ENCODE data around the gene NFYA.

Gene NFYA

DNA sequence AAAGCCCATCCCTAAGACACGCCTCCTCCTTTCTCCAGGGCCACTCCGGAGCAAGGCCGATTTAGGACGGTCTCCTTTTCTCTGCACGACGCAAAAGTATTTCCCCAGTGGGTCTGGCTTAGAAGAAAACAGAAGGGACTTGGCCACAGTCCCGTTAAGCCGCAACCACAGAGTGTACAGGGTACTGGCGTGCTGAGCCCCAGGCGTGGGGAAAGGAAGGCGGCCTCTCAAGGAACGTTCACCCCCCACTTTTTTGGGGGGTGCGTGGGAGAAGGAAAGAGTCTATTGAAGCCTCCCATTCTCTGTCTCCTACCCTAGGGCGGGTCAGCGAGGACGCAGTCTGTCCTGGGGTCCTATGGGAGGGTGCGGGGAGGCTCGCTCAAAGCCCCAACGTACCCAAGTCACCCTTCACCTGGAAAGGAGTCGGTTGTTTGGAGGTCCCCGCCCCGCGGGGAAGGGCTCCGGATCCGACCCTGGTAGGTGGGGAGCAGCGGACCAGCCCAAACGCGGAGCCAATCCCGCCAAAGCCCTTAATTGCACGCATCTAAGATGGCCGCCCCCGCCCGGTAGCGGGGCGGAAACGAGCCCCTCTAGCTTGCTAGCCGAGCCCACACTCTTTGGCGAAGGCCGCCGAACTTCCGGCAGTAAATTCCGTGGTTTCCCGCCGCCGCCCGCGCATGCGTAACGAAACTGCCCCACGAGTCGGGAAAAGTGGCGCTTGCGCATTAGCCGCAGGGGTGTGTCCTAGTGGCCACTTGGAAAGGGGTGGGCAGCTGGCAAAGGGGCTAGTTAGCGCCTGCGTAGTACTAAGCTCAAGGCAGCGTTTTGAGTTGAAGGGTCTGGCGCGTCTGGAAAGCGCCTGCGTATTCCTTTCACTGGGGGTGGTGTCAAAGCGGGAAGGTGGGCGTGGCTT, 595 bp upstream of the NFYA start, which contains the start of gene OARD1 (continued):
- TF ChIP-seq ZNF768 (tag by site-specific recombination; IDR thresholded peaks at IDR 0.05) (no peak), ZNF624 (tag by site-specific recombination; IDR thresholded peaks at IDR 0.05) (no peak), ZNF37A (tag by site-specific recombination; IDR thresholded peaks at IDR 0.05) (no peak), MEIS1 (CRISPR knock-in tag; IDR thresholded peaks at IDR 0.05; ENCODE audit: borderline replicate concordance) (no peak), ZNF677 (tag by site-specific recombination; IDR thresholded peaks at IDR 0.05) (no peak), ZNF701 (tag by site-specific recombination; IDR thresholded peaks at IDR 0.05) (no peak), MZF1 (tag by site-specific recombination; IDR thresholded peaks at IDR 0.05; ENCODE audit: borderline replicate concordance) (peak; percentile 55; the same call in 1 of the 2 replicates), ZNF837 (tag by site-specific recombination; IDR thresholded peaks at IDR 0.05) (no peak), ZNF521 (tag by site-specific recombination; IDR thresholded peaks at IDR 0.05) (no peak), ZNF544 (tag by site-specific recombination; IDR thresholded peaks at IDR 0.05) (no peak), HOXA7 (CRISPR knock-in tag; IDR thresholded peaks at IDR 0.05; ENCODE audit: borderline replicate concordance) (no peak), ZBTB21 (tag by site-specific recombination; IDR thresholded peaks at IDR 0.05) (no peak), ZNF184 (tag by site-specific recombination; IDR thresholded peaks at IDR 0.05) (no peak), YY1 (tag by site-specific recombination; IDR thresholded peaks at IDR 0.05) (peak; percentile 79), ZNF670 (tag by site-specific recombination; IDR thresholded peaks at IDR 0.05; ENCODE audit: low read depth) (no peak), GLIS1 (tag by site-specific recombination; IDR thresholded peaks at IDR 0.05) (0 out of 2 replicates have a peak, but pooled peaks have one; percentile 16), ZFP3 (tag by site-specific recombination; IDR thresholded peaks at IDR 0.05; ENCODE audit: low read depth) (no peak), ZBTB7A (tag by site-specific recombination; IDR thresholded peaks at IDR 0.05; ENCODE audit: low read depth) (peak; percentile 84), ZNF776 (tag by site-specific recombination; IDR thresholded peaks at IDR 0.05; ENCODE audit: borderline replicate concordance) (no peak), ZNF561 (tag by site-specific recombination; IDR thresholded peaks at IDR 0.05; ENCODE audit: borderline replicate concordance) (no peak; the same call in 1 of the 2 replicates), KLF10 (tag by site-specific recombination; IDR thresholded peaks at IDR 0.05) (peak; percentile 99)
- TF ChIP-seq, protein P1, sequence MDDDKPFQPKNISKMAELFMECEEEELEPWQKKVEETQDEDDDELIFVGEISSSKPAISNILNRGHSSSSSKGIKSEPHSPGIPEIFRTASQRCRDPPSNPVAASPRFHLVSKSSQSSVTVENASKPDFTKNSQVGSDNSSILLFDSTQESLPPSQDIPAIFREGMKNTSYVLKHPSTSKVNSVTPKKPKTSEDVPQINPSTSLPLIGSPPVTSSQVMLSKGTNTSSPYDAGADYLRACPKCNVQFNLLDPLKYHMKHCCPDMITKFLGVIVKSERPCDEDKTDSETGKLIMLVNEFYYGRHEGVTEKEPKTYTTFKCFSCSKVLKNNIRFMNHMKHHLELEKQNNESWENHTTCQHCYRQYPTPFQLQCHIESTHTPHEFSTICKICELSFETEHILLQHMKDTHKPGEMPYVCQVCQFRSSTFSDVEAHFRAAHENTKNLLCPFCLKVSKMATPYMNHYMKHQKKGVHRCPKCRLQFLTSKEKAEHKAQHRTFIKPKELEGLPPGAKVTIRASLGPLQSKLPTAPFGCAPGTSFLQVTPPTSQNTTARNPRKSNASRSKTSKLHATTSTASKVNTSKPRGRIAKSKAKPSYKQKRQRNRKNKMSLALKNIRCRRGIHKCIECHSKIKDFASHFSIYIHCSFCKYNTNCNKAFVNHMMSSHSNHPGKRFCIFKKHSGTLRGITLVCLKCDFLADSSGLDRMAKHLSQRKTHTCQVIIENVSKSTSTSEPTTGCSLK (tag by site-specific recombination; IDR thresholded peaks at IDR 0.05): no peak
- TF ChIP-seq, protein P2, sequence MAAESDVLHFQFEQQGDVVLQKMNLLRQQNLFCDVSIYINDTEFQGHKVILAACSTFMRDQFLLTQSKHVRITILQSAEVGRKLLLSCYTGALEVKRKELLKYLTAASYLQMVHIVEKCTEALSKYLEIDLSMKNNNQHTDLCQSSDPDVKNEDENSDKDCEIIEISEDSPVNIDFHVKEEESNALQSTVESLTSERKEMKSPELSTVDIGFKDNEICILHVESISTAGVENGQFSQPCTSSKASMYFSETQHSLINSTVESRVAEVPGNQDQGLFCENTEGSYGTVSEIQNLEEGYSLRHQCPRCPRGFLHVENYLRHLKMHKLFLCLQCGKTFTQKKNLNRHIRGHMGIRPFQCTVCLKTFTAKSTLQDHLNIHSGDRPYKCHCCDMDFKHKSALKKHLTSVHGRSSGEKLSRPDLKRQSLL (tag by site-specific recombination; IDR thresholded peaks at IDR 0.05): no peak; the same call in 1 of the 2 replicates

Data from HEK293 (cell line).